GM18505 (cell line): ENCODE measurements around the gene PTPN7.

Experiments used
- ATAC-seq: cut with Tn5 transposase; IDR thresholded peaks from one replicate; pipeline ENCODE4 v1.9.1; 2021; ENCODE audit not compliant: unreplicated experiment
- POLR2A ChIP-seq: IDR thresholded peaks from 4 replicates; pipeline ENCODE4 v1.6.1; 2011; ENCODE audit warnings: borderline replicate concordance; ENCODE audit not compliant: insufficient read depth, insufficient read length; ENCODE audit errors: extremely low read depth

The PTPN7 gene

DNA sequence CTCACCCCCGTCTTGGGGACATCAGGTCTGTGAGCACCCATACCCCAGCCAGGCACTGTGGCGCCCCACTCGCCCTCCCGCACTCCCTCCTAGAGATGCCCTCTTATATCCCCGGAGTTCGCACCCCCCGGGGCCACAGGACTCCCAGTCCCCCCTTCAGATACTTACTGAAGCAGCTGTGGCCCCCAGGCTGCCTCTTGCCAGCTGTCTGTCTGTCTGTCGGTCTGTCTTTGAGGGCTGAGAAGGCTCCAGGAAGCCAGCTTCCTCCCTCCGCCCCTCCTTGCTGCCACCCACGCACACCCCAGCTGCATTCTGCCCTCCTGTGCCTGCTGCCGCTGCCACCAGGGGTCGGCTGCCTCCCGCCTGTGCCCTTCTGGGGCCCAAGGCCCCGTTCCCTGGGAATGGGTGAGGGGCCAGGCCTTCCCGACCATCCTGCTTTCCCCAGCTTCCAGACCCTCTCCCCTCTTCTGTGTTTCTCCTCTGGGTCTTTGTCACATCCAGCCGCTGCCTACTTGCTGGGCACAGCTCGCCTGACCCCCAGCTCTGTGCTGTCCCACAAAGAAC is at the start of gene PTPN7:
Gene PTPN7, minus strand, starts transcription at position 226 of the 564 bp plus-strand sequence. CDS start 1,200 bp downstream, outside the sequence.
- ATAC-seq = peak; percentile 51
- peak; percentile 64 for TF ChIP-seq POLR2A

DNA sequence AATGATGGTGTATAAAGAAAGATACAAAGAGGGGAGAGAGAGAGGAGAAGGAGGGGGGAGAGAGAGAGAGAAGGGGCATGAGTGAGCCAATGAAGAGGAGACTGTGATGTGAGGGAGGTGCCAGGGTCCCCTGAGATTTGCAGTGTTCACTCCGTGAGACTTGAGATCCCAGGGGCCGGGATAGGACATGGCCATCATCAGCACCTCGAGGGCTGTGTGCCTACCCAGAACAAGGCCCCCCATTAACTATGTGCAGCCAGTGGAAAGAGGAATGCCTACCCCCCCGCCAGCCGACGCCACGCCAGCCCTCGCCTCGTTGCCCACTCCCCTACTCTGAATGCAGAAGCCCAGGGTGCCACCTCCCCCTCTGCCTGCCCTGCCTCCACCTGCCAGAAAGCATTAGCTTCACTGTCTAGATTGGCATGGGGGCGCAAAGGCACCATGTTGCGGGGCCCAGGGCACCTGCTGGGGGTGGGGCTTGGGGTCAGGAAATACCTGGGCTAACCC is 48.0 kb upstream of the PTPN7 start:
- ATAC-seq = no peak
- no peak for TF ChIP-seq POLR2A

DNA sequence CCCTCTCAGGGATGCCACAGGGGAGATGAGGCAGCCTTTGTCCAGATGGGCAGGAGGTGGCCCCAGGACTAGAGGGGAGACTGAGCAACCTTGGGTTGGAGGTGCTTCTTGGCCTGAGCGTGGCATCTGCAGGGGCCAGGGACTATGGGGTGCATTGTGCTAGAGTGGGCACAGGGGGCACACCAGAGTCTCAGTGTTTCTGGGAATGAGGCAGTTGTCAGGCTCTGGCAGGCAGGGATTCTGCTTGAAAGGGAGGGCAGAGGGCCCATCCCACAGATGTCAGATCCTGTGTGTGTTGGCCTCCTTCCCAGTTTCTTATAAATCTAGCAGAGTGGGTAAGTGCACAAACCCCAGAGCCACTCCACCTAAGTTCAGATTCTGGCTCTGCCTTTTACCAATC is 46.9 kb upstream of the PTPN7 start:
- ATAC-seq = no peak

DNA sequence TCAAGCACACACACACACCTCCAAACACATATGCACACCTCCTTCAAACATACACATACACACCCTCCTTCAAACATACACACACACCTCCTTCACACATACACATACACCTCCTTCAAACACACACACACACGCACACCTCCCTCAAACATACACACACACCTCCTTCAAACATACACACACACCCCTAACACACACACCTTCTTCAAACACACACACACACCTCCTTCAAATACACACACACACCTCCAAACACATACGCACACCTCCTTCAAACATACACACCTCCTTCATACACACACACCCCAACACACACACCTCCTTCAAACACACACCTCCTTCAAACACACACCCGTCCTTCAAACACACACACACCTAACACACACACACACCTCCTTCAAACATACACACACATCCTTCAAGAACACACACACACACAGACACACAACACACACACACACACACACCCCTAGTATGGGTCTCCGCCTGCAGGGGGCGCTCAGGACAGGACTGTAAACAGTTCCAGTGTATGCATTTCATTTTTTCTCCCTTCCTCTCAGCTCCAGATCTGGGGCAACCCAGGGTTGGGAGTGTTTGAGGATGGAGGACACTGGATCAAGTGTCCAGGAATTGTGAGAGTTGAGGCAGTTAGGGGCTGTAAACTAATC is 45.3 kb upstream of the PTPN7 start:
- ATAC-seq = no peak
- TF ChIP-seq POLR2A = no peak

More for the DNA sequence above, 46.9 kb upstream of the PTPN7 start:
- TF ChIP-seq POLR2A = no peak

DNA sequence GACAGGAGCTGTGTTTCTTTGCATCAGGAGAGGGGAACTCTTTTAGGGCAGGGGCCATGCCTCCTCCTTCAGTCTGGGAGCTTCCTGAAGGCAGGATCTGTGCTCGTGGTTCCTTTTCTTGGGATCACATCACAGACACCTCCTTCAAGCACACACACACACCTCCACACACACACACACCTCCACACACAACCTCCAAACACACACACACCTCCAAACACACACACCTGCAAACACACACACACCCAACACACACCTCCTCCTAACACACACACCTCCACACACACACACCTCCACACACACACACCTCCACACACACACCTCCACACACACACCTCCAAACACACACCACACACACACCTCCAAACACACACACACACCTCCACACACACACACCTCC is 43.7 kb upstream of the PTPN7 start:
- no peak for TF ChIP-seq POLR2A
- no peak for ATAC-seq

DNA sequence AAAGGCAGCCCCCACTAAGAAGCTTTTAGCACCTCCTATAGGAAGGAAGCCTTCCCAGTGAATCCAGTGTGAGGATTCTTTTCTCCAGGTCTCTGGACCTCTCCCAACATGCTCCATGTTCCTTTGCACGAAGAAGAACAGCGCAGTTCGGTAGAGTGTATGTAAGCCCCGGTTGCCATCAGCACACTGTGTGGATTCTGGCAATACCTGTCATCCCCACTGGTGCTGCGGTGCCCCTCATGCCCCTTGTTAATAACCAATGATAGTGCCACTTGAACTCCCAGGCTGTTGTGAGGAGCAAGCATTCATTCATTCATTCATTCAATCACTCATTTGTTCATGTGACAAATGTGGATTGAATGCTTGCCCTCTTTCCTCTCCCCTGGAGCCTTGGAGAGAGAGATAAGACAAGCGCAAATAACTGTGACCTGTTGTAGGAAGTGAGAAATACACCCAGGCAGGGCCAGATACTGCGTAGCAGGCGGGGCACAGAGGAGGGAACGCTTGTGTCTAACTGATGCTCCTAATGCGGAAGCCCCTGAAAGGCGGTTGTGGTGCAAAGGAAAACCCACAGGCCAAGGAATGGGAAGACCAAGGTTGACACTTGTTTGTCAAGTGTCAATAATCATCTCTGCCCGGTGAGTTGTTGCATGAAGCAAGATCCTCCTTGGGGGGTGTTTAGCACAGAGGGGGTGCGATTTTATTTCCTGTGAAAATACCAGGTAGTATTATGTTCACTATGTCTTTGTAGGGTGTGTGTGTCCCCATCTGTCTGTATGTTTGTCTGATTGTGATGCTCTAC is 43.0 kb upstream of the PTPN7 start:
- no peak for ATAC-seq
- TF ChIP-seq POLR2A = no peak

DNA sequence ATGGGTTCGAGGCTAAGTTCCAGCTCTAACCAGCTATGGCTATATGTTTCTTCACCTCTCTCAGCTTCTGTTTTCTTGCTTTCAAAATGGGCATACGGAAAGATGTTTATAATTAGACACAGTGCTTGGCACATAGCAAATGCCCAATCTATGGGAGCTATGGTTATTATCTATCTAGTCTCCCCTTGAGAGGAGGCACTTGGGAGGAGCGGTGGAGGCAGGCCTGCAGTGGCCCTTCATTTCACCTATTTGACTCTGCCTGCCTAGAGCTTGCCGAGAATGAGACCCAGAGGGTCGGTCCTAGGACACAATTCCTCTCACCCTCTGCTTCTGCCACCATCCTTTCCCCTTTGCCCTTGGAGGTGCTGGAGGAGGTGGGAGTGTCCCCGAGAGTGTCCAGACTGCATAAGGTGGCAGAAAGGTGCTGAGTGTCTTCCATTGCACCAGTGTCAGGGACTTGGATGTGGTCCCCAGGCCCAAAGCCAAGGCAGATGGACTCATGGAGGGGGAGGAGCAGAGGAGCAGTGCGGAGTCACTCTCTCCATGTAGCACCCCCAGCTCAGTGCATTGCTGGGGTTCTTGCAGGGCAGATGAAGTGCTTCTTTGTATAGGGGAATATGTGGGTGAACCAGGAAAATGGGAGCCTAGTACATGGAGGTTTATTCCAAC is 42.2 kb upstream of the PTPN7 start:
- ATAC-seq = no peak
- no peak for TF ChIP-seq POLR2A

DNA sequence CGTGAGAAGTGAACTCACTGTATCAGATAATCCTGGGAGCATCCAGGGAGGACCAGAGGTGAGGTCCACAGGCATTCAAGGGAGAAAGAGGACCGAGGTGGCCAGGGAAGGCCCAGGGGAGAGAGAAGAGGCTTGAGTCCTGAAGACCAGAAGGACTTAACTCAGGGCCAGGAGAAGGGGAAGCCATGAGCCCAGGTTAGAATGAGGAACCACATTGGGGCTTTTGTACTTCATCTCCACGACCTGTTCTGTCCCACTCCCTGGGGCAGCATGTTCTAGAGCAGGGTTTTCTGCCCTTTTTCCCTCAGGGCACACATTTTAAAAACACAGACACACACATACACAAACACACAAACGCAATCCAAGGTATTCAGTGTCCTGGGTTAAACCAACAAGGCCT is 41.6 kb upstream of the PTPN7 start:
- no peak for TF ChIP-seq POLR2A
- no peak for ATAC-seq

DNA sequence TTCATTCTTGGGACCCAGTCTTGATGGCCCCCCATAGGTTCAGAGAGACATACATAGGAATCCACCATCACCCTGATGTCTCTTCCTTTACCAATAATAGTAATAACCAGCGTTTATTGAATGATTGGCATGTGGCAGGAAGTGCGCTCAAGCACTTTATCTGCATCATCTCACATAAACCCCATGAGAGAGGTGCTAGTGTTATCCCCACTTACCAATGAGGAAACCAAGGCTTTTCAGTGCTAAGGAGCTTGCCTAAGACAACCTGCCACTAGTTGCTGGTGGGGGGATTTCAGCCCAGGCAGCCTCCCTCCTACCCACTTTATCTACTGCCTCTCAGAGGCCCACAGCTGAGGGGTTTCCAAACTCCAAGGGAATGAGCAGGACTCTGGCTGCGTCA is 40.9 kb upstream of the PTPN7 start:
- ATAC-seq = no peak
- TF ChIP-seq POLR2A = no peak

DNA sequence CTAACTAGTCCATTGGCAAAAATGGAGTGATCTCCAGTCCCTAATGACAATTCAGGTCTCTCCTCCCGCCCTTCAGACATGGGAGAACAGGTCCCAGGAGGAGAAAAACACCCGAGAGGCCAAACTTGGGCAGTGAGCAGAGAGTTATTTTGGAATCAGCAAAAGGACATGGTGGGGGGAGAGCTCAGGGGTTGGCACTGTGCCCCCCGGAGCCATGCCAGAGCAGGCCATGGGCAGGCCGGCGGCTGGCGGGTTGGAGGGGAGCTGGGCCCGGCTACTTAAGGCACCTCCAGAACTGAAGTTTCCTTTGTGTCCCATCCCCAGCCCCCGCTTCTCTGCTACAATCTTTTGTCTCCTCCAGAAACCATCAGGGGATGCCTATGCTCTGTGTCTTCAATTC is 40.3 kb upstream of the PTPN7 start:
- no peak for ATAC-seq
- no peak for TF ChIP-seq POLR2A

DNA sequence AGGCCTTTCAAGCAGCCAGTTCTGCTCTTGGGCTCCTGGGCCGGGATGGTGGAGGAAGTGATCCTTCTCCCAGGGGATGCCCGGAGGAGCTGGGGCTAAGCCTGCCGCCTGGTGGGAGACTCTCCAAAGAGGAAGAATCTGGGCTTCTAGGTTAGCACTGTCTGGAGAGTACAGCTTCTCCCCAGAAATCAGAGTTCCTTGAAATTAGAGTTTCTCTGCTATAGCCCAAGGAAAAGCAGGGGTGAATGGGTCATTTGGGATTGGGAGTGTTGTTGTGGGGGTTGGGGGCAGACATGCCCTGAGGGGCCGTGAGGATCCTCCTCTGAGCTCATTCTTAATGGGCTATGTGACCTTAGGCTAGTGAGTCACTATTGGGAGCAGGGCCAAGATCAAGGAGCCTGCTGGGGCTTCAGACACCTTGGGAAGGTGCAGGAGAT is 39.7 kb upstream of the PTPN7 start:
- no peak for ATAC-seq
- TF ChIP-seq POLR2A = no peak

DNA sequence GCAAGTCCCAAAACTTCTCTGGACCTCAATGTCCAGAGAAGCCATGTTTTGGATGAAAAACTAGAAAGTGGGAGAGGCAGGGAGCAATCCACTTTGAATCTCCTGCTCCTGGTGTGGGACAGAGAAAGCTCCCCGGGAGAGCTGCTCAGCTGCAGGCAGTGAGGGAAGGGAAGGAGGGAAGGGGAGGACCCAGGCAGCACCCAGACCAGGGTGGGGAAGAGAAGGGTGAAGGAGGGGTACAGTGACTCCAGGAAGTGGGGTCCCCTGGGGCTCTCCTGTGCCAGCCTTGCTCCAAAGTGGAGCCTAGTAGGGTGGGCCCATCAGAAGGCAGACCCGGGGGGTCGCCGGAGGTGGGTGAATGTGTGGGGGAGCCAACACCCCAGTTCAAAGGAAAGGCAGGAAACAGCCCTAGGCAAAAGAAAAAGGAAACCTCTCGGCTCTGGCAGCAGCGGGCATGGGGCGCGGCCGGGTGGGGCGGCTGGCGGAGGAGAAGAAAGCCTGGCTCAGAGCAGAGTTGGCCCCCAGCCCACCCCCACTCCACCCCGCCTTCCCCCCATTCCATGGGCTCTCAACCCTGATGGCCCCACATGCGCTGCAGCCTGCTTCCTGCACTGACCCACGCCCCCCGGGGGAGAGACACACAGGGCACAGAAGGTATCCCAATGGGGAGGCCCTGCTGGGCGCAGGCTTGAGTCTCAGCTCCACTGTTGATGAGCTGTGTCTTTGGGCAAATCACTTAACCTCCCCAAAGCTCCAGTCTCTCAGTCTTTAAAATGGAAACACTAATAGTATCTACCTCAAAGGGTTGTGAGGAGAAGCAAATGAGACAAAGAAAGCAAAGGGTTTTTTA is 38.9 kb upstream of the PTPN7 start:
- TF ChIP-seq POLR2A = no peak
- no peak for ATAC-seq
